NCI-H1105 treated with DMSO at 0.1 percent for 48 hours (cell line): ENCODE results near the gene MPRIP.
"Not testable (repeated sequence)": the region's sequence is repeated elsewhere in the genome, so short reads cannot be mapped to it uniquely, and the experiment has no call there.

Source experiments
- DNase-seq: peaks from one replicate; lab custom pipeline; 2025; lab: John Stamatoyannopoulos, UW

The MPRIP gene

DNA sequence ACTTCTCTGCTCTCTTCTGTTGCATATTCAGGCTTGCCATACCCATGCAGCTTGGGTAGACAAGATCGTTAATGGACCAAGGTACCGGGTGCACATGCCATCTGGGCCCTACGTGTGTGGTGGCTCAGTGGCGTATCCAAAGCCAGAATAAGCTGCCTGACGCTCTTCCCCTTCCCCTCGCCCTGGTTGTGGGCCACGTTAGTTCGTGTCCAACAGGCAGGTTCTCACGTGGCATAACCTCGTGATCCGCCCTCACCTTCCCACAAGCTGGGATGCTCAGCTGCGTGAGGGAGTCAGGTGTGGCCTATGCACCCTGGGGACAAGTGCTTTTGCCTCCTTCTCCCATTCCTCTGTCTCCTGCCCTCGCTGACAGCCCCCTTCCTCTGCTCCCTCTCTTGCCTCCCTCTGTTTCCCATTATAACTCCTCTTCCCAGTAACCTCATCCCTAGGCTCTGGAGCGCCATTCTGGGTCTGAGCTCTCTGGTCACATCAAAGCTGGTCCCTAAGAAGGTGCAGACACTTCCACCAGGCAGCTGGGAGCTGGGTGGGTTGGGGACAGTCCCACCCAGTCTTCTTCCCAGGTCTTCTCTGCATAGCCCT, 86.3 kb downstream of the MPRIP start:
- DNase-seq = no peak

DNA sequence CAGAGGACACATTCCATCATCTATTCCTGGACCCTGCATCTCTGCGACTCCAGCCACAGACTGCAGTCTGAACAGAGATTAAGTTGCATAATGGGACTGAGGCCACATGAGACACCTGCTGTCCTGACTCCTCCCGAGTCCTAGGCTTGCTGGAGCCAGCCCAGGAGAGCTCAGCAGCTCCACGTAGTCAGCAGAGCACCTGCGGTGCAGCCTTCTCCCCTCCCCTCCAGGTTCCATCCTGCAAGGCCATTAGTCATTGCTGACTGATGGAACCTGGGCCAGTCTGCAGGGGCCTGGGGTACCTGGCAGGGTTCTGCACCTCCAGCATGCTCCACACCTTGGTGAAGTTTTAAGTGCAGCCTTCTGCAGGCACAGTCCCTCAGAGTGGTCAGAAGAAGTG, 87.2 kb downstream of the MPRIP start:
- DNase-seq = peak; percentile 56

- no peak for DNase-seq
Measured at GRCh38 chr17:17130077-17130844, 88.0 kb downstream of the MPRIP start.

DNA sequence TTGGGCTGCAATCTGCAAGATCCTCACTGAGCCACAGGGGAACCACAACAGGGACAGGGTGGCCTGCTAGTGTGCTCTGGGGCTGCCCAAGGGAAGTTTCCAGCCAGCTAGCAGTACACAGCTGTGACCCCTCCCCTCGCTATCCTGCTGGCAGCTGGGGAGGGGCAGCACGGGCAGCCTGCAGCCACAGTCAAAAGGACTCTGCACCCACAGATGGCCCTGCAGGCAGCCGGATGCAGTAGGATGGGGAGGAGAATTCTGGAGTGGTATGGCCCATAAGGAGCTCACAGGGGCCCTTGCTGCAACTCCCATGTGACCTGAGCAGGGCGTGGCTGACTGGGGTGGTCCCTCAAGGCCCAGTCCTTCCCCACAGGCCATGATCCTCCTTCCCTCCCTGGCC, 89.6 kb downstream of the MPRIP start:
- no peak for DNase-seq

DNA sequence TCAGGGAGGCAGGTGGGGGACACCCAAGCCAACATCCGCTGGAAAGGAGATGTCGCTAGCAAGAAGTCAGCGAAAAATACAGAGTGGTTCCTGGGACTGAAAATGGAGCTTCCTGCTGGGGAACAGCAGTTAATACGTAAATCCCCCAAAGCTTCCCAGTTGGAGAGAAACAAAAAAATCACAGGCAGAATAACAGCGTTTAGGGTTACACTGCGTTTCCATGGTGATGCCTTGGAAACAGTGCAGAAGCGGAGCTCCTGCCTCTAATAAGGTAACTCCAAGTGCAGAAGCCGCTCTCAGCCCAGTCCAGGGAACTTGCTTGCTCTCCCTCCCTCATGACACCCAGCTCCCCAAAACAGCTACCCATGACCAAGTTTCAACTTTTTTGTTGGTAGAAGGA, 90.5 kb downstream of the MPRIP start:
- no peak for DNase-seq

DNA sequence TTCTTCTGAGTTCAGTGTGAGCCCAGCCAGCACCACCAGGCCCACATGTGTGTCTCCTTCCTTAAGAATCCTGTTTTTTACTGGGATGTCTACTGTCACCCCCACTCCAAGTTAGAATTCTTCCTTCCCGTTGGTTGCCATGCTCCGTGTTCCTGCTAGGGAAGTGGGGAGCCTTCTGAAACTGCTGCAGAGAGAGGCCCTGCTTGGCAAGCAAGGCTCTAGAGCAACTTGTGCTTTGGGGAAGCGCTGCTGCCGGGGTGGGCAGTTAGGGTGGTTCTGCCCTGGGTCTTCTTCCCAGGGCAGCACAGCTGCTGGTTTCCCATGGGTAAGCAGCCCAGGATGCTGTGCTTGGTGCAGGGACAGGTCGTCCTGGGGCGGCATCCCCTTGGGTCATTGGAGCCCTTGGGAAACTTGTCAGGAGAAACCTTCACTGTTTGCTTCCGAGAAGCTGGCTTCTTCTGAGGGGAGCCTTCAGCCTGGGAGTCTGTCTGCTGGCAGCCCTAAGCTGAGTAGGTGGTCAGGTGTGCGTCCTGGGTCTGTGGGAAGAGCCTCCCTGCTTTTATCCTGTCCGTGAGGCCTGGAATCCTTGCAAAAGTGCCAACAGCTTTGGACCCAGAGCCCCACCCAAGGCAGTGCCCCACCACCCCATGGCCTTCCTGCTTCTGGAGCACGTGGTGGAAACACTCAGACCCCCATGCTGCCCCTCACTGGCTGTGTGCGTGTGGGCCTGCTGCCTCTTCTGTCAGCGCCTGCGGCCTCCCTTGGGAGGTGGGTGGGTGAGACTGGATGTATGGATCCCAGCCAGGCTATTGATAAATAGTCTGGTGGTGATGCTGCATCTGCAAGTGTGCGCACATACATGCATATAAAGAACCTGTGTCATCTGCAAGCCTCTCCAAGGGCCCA, 92.0 kb downstream of the MPRIP start:
- no peak for DNase-seq

DNA sequence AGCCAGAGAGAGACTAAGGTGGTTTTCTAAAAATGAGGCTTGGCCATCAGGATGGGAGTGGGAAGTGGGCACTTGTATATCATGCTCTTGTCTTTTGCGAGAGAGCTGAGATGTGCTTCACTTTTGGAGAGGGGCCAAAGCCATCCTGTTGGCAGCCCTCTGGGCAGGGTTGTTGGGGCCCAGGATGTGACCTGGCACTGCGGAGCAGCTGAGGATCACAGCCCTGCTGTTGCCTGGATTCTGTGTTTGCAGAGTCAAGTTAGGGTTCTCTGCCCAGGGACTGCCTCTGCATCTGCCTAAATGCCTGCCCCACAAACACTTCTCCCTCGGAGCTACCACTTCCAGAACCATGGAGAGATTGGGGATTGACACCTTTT, 92.7 kb downstream of the MPRIP start:
- DNase-seq = peak; percentile 88

GRCh38 chr17:17136221-17136620, 94.0 kb downstream of the MPRIP start:
- not testable (repeated sequence) for DNase-seq

DNA sequence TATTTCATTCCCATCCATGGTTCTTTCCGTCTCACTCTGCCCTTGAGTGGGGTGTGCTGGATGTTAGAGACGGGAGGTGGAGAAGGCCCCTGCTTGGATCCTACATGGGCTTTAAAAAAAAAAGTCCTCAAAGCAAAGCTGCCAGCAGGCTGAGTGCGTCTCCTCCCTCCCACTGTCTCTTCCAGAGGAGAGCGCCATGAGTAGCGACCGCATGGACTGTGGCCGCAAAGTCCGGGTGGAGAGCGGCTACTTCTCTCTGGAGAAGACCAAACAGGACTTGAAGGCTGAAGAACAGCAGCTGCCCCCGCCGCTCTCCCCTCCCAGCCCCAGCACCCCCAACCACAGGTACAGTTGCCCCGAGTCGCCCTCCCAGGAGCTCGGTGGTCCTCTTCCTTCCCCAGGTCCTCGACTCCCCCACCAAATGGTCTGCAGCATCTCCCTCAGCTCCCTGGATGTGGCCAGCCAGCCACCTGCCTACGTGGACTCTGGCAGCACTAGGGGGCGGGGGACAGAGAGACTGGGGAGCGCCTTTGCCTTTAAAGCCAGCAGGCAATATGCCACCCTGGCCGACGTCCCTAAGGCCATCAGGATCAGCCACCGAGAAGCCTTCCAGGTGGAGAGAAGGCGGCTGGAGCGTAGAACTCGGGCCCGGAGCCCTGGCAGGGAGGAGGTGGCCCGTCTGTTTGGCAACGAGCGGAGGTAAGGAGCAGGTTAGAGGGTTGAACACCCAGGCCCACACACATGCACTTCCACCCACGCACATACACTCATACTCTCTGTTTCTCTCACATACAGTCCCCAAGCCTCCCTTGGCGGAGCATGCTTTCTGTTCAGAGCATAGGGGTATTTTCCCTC, 95.7 kb downstream of the MPRIP start:
- DNase-seq = no peak

DNA sequence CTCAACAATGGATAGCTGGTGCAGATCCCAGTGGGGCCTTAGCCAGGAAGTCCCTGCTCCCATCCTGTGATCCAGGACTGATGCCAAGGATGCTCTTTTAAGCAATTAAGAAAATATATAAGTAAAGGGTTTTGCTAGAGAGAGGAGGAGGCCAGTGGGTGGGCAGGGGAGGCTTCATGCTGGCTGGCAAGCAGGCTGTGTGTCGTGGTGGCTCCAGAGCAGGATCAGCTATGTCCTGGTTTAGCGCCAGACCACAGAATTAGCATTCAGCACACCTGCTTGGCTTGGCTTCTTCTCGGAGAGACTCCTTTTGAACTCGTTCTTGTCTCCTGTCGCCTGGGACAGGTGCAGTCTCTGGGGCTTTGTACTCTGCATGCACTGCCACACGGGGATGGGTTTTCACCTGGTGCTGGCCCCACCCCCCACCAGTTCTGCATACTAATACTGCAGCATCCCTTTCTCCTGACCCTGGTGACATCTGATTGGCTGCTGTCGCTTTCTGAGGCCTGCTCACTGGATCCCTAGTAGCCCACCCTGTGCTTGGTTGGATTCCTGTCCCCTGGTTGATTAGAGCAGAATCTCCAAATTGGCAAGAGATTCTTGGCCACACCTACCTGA, 97.8 kb downstream of the MPRIP start:
- DNase-seq = peak; percentile 98

DNA sequence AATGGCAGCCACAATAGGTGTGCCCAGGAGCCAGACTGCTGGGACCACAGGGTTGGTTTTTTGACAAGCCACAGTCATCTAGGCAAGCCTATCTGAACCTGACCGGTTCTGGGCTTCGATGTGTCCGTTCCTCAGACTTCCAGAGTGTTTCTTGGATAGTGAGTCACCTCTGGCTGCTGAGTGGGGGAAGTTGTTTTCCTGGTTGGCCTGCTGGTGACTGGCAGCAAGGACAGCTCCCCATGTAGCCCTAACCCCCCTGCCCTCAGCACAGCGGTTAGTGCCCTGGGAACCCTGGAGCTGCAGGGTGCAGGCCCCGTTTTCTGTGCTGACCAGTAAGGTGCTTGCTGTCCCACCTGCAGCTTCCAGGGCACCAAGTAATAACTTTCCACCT, 98.3 kb downstream of the MPRIP start:
- no peak for DNase-seq

DNA sequence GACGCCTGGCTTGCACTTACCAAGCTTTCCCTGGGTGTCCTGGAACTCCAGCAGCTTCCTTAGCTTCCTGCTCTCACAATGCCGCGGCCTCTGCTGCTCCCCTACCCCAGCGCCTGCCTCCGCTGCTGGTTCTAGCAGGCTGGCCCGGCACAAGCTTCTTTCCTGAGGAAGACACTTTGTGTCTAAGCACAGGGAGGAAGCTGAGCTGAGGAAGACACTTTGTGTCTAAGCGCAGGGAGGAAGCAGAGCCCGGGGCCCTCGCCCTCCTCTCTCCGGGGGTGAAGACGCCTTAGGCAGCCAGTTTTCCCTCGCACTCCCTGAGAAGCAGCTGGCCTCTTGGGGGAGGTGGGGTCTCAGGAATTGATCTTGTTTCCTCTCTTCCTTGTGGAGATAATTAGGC, 99.0 kb downstream of the MPRIP start:
- no peak for DNase-seq

DNA sequence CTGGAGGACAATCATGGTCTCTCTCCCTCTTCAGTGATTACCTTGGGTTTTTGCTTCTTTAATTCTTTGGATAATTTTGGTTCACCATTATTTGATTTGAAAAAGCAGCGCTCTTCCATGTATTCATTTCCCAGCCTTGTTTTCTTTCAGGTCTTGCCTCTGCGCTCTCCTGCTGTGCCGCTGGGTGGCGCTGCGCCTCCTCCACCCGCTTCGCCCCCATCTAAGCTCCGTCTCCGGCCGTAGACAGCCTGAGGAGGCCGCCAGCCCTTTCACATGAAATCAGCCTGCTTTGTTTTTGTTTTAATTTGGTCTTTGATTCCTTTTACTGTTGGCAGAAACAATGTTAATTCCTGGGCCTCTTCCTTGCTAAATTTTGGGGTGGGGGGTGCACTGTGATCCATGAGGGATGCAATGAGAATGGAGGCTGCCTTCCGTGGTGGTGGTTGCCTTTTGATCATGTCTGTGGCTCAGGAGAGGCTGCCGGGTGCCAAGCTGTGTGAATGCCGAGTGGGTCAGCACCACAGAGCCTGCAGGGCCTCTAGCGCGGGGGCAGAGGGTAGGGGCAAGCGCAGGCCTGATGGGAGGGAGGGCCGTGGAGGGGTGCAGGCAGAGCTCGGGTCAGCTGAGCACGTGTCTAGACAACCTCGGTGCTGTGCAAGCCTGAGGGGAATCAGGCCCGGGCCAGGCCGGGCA, 99.7 kb downstream of the MPRIP start:
- no peak for DNase-seq

- no peak for DNase-seq
Measured at GRCh38 chr17:17142556-17142955, 100.3 kb downstream of the MPRIP start.

GRCh38 chr17:17143501-17143900, 101.2 kb downstream of the MPRIP start:
- DNase-seq = no peak

GRCh38 chr17:17144061-17144460, 101.8 kb downstream of the MPRIP start:
- no peak for DNase-seq

- DNase-seq = no peak
Measured at GRCh38 chr17:17144916-17145665, 102.8 kb downstream of the MPRIP start.

DNA sequence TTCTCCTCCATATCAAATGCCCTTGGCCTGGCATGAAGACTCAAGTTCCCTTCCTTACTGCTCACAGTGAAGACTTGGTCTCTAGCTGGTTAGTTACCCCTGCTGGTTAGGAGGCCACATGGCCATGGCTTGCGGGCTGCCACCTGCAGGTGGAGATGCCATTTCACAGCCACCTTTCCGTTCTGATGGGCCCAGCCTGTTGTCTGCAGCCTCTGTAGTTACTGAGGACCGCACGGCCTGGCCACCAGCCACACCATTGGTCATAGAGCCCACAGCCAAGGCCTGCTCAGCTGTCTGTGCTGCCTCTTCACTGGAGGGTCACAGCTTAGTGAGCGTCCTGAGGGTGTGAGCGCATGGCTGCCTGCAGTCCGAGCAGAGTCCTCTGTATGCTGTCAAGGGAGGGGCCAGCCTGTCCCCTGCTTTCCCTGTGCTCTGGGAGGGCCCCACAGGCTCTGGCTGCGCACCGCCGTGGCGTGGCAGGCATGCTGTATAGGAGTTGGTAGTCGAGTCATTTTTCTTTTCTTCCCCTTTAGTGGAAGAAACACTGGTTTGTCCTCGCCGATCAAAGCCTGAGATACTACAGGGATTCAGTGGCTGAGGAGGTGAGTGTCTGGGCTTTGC, 104.6 kb downstream of the MPRIP start:
- no peak for DNase-seq

GRCh38 chr17:17147821-17148220, 105.6 kb downstream of the MPRIP start:
- no peak for DNase-seq
